ENCODE results near the gene KRT28.

KRT28 gene

DNA sequence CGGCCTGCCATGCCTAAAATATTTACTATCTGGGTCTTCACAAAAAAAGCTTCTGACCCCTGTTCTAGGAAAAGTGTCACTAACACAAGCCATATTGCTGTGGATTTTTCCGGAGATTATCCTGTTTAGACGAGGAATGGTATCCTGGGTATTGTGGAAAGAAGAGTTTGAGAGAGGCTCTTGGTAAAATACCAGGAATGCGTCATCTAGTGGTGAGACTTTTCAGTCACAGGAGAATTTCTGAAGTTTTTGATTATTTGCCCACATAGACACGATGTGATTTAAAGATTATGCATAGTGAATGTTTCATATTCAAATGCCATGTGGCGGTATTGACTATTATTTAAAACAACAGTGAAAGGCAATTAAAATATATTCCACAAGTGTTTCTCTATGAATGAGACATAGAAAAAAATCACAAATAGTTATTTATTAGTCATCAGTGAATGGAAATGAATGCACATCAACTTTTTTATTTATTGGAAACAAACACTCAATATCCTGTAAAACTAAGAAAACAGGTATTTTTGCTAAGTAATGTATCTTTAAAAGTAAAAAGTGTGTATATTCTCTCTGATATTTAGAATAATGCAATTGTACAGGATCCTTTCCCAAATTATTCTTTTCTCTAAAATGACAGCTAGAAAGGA lies 7.8 kb downstream of the KRT28 start:
- no peak overlapping the region for H2AFZ ChIP-seq (ENCODE audit: low read depth, low read length, severe bottlenecking)

GRCh38 chr17:40791111-40791510 lies 8.6 kb downstream of the KRT28 start:
- Histone ChIP-seq H3K9me2 (replicated peaks; ENCODE audit: insufficient read depth, low read length) (no peaks in the 10 kb centered on the region), H3K9me3 (ENCODE audit: insufficient read depth, low read length) (no peaks in the 10 kb centered on the region), H4K20me1 (ENCODE audit: low read depth, low read length) (no peaks in the 10 kb centered on the region), H3K9ac (ENCODE audit: low read length) (no peak overlapping the region), H3K4me2 (ENCODE audit: low read depth, low read length, poor library complexity, severe bottlenecking) (no peak overlapping the region), H3K4me3 (ENCODE audit: insufficient read depth, low read length, poor library complexity, severe bottlenecking) (no peak overlapping the region), H3K79me2 (ENCODE audit: insufficient read depth, low read length) (no peaks in the 10 kb centered on the region), H3F3A (ENCODE audit: insufficient read depth) (no peaks in the 10 kb centered on the region), H3K27me3 (ENCODE audit: low read length) (no peaks in the 10 kb centered on the region), H3K27ac (ENCODE audit: low read depth, low read length) (no peak overlapping the region), H3K36me3 (ENCODE audit: low read length) (no peaks in the 10 kb centered on the region), H2AFZ (ENCODE audit: low read depth, low read length, severe bottlenecking) (no peak overlapping the region)
- TF ChIP-seq CTCF (IDR thresholded peaks at IDR 0.05; ENCODE audit: insufficient read depth, low read length, poor library complexity, severe bottlenecking) (no peak), EZH2phosphoT487 (conservative IDR thresholded peaks at IDR 0.05; ENCODE audit: low read length) (no peak)

More for the DNA sequence above, 7.8 kb downstream of the KRT28 start:
- no peaks in the 10 kb centered on the region for H3K27me3 ChIP-seq (ENCODE audit: low read length)
- H3K9me2 ChIP-seq (replicated peaks; ENCODE audit: insufficient read depth, low read length), result no peaks in the 10 kb centered on the region
- H3K4me3 ChIP-seq (ENCODE audit: insufficient read depth, low read length, poor library complexity, severe bottlenecking), result no peak overlapping the region
- H3K4me2 ChIP-seq (ENCODE audit: low read depth, low read length, poor library complexity, severe bottlenecking), result no peak overlapping the region
- H4K20me1 ChIP-seq (ENCODE audit: low read depth, low read length), result no peaks in the 10 kb centered on the region
- no peaks in the 10 kb centered on the region for H3K79me2 ChIP-seq (ENCODE audit: insufficient read depth, low read length)
- no peak overlapping the region for H3K27ac ChIP-seq (ENCODE audit: low read depth, low read length)
- no peaks in the 10 kb centered on the region for H3K36me3 ChIP-seq (ENCODE audit: low read length)
- H3K9ac ChIP-seq (ENCODE audit: low read length), result no peak overlapping the region
- H3K9me3 ChIP-seq (ENCODE audit: insufficient read depth, low read length), result no peaks in the 10 kb centered on the region
- no peaks in the 10 kb centered on the region for H3F3A ChIP-seq (ENCODE audit: insufficient read depth)
- TF ChIP-seq CTCF (IDR thresholded peaks at IDR 0.05; ENCODE audit: insufficient read depth, low read length, poor library complexity, severe bottlenecking) (no peak), EZH2phosphoT487 (conservative IDR thresholded peaks at IDR 0.05; ENCODE audit: low read length) (no peak)

DNA sequence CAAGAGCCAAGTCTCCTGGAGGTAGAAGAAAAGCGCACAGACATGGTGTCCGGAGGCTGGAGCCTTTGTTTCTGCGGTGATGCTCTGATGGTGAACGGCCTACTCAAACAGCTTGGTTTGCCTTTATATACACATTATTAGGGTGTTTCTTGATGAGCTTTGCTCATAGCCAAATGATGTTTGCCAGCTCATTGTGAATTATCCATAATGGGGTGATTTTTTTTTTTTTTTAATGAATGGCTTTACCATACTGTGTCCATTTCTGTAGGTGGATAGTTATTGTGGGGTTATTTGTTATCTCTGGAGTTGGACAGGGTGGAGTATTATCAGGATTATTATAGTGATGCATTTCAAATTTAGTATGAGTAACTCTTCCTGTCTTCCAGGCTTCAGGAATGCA lies 17.3 kb downstream of the KRT28 start, which contains the start of gene KRT27:
Gene KRT27 (minus strand): TSS at position 101 of the 400 bp plus-strand sequence. CDS start 57 bp downstream, at position 44.
- Histone ChIP-seq H3K4me2 (ENCODE audit: low read depth, low read length, poor library complexity, severe bottlenecking) (no peak within 1 kb of the TSS), H3K9ac (ENCODE audit: low read length) (no peak within 1 kb of the TSS), H3K9me2 (replicated peaks; ENCODE audit: insufficient read depth, low read length) (no peaks in the 10 kb centered on the region), H3K4me3 (ENCODE audit: insufficient read depth, low read length, poor library complexity, severe bottlenecking) (no peak within 1 kb of the TSS), H3K79me2 (ENCODE audit: insufficient read depth, low read length) (no peaks in the 10 kb centered on the region), H3K27ac (ENCODE audit: low read depth, low read length) (no peak within 1 kb of the TSS), H4K20me1 (ENCODE audit: low read depth, low read length) (no peaks in the 10 kb centered on the region), H3K36me3 (ENCODE audit: low read length) (no peaks in the 10 kb centered on the region), H2AFZ (ENCODE audit: low read depth, low read length, severe bottlenecking) (no peak within 1 kb of the TSS), H3K9me3 (ENCODE audit: insufficient read depth, low read length) (no peaks in the 10 kb centered on the region), H3F3A (ENCODE audit: insufficient read depth) (no peaks in the 10 kb centered on the region), H3K27me3 (ENCODE audit: low read length) (no peaks in the 10 kb centered on the region)
- TF ChIP-seq CTCF (IDR thresholded peaks at IDR 0.05; ENCODE audit: insufficient read depth, low read length, poor library complexity, severe bottlenecking) (no peak), EZH2phosphoT487 (conservative IDR thresholded peaks at IDR 0.05; ENCODE audit: low read length) (no peak)

Data from SU-DHL-6 (cell line).